Glutamatergic neuron (in vitro differentiated cells): ENCODE measurements around the gene VDAC2. TPM values are rescaled to one million over a fixed set of nuclear protein-coding genes. Genes with fewer than 3 reads are reported as not detected.
"Not testable (repeated sequence)": the region's sequence is repeated elsewhere in the genome, so short reads cannot be mapped to it uniquely, and the experiment has no call there.

Source experiments
- DNase-seq: peaks from one replicate; pipeline ENCODE4 v3.0.0; 2022
- H3K27ac Mint-ChIP-seq: one replicate; pipeline ENCODE4 v1.8.0; 2020; ENCODE audit warnings: mild to moderate bottlenecking, mixed read lengths, inconsistent platforms; ENCODE audit not compliant: unreplicated experiment
- H3K27me3 Mint-ChIP-seq: one replicate; pipeline ENCODE4 v1.8.0; 2020; ENCODE audit warnings: mild to moderate bottlenecking, moderate library complexity, mixed read lengths, inconsistent platforms; ENCODE audit not compliant: unreplicated experiment
- H3K36me3 Mint-ChIP-seq: one replicate; pipeline ENCODE4 v1.8.0; 2020; ENCODE audit warnings: mild to moderate bottlenecking, mixed read lengths, inconsistent platforms; ENCODE audit not compliant: unreplicated experiment
- H3K4me1 Mint-ChIP-seq: one replicate; pipeline ENCODE4 v1.8.0; 2020; ENCODE audit warnings: mild to moderate bottlenecking, low read depth, mixed read lengths, inconsistent platforms; ENCODE audit not compliant: unreplicated experiment
- H3K4me3 Mint-ChIP-seq: one replicate; pipeline ENCODE4 v1.8.0; 2020; ENCODE audit warnings: mild to moderate bottlenecking, mixed read lengths, inconsistent platforms; ENCODE audit not compliant: unreplicated experiment
- H3K9me3 Mint-ChIP-seq: one replicate; pipeline ENCODE4 v1.8.0; 2020; ENCODE audit warnings: mild to moderate bottlenecking, moderate library complexity, mixed read lengths, inconsistent platforms; ENCODE audit not compliant: unreplicated experiment
- total RNA-seq: library from RNA; stranded (reverse); fragmentation: NEBNext Ultra II Directional; extraction: Animal tissue kit (Norgen Biotek cat#: 25700); gene quantifications from one replicate; pipeline ENCODE4 v1.2.1, GENCODE V29; 2021; ENCODE audit not compliant: unreplicated experiment
- TF ChIP-seq, protein P1 (sequence below): fragments of 200-600 bp; sonication (generic); IDR thresholded peaks from one replicate; pipeline ENCODE4 v1.5.0; 2021; ENCODE audit not compliant: partially characterized antibody, unreplicated experiment

Gene VDAC2
- total RNA-seq, 1 donor from 2014 or later: 264 TPM

- no peaks in the 10 kb centered on the region for H3K36me3 Mint-ChIP-seq
- H3K27me3 Mint-ChIP-seq: peaks cover 6% of the 10 kb centered on the region
- H3K27ac Mint-ChIP-seq: peak overlapping the region; percentile 100
- no peak for DNase-seq
- peak overlapping the region; percentile 99 for H3K4me3 Mint-ChIP-seq
- TF ChIP-seq, protein P1, sequence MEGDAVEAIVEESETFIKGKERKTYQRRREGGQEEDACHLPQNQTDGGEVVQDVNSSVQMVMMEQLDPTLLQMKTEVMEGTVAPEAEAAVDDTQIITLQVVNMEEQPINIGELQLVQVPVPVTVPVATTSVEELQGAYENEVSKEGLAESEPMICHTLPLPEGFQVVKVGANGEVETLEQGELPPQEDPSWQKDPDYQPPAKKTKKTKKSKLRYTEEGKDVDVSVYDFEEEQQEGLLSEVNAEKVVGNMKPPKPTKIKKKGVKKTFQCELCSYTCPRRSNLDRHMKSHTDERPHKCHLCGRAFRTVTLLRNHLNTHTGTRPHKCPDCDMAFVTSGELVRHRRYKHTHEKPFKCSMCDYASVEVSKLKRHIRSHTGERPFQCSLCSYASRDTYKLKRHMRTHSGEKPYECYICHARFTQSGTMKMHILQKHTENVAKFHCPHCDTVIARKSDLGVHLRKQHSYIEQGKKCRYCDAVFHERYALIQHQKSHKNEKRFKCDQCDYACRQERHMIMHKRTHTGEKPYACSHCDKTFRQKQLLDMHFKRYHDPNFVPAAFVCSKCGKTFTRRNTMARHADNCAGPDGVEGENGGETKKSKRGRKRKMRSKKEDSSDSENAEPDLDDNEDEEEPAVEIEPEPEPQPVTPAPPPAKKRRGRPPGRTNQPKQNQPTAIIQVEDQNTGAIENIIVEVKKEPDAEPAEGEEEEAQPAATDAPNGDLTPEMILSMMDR: no peak
- H3K4me1 Mint-ChIP-seq: peaks cover 7% of the 10 kb centered on the region
- H3K9me3 Mint-ChIP-seq: peaks cover 8% of the 10 kb centered on the region
Measured at GRCh38 chr10:75209086-75209920, 1.3 kb upstream of the VDAC2 start.

DNA sequence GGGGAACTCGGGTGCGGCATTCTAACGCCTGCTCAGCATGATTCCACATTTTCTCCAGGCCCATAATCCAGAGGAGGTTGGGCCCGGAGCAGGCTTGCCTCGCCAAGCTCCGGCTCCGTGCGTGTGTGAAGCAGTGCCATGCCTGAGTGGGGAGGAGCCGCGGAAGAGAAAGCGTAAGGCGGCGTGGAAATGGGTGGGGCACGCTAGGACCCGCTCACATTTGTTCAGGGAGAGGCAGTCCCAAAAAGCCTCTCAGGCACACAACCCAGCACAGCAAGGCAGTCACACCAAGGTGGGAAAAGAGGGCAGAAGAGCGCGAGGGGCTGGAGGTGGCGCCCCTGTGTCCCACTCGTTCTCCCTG is 695 bp upstream of the VDAC2 start:
- H3K9me3 Mint-ChIP-seq: peaks cover 8% of the 10 kb centered on the region
- TF ChIP-seq, protein P1: no peak
- peaks cover 7% of the 10 kb centered on the region for H3K4me1 Mint-ChIP-seq
- peak overlapping the region; percentile 99 for H3K4me3 Mint-ChIP-seq
- H3K36me3 Mint-ChIP-seq: no peaks in the 10 kb centered on the region
- H3K27me3 Mint-ChIP-seq: peaks cover 6% of the 10 kb centered on the region
- peak overlapping the region; percentile 100 for H3K27ac Mint-ChIP-seq
- DNase-seq: peak; percentile 48

DNA sequence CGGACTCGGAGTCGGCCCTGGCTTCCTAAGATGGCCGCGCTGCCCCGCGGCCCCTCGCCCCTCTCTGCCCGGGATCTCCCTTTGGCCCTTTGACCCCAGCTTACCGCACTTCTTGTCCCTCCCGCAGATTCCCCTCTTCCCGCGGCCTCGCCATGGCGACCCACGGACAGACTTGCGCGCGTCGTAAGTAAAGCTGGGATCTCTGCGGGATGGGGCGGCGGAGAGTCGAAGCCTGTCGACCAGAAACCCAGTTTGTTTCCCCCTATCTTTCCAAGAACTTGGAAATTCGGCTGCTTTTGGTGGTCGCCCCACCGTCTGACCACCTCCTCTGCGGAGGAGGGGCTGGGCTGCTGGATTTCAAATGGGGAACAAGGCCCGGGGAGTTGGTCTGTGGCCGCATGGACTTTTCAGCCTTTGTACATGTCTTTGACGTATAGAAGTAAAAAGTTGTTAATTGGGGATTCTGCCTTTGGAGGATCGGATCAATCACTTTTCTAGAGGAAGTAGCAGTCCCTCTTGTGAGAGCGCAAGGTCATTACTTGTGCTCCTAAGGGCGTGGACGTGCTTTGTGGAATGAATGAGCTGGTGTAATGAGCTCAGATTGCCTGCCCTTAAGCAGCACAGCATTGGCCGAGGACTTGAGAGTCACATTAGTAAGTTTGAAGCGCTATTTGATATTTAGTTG is 553 bp downstream of the VDAC2 start:
- H3K36me3 Mint-ChIP-seq: peaks cover 4% of the 10 kb centered on the region
- peaks cover 7% of the 10 kb centered on the region for H3K4me1 Mint-ChIP-seq
- peaks cover 6% of the 10 kb centered on the region for H3K27me3 Mint-ChIP-seq
- peaks cover 8% of the 10 kb centered on the region for H3K9me3 Mint-ChIP-seq
- peak overlapping the region; percentile 92 for H3K27ac Mint-ChIP-seq
- TF ChIP-seq, protein P1: no peak
- peak overlapping the region; percentile 92 for H3K4me3 Mint-ChIP-seq
- no peak for DNase-seq

DNA sequence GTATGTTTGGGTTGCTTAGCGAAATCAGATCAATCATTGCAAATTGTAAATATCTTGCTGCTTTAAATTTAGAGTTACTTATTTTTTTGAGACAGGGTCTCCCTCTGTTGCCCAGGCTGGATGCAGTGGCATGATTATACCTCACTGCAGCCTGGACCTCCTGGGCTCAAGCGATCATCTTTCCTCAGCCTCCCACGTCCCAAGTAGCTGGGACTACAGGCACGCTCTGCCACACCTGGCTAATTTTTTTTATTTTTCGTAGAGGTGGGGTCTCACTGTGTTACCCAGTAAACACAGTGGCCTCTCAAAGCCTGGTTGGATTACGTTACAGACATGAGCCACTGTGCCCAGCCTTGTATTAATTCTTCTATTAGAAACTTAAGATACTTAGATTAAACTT is 1.7 kb downstream of the VDAC2 start:
- Mint-ChIP-seq H3K9me3 (peaks cover 8% of the 10 kb centered on the region), H3K27ac (peak overlapping the region; percentile 92), H3K4me3 (peak overlapping the region; percentile 92), H3K4me1 (peaks cover 7% of the 10 kb centered on the region), H3K27me3 (peaks cover 6% of the 10 kb centered on the region), H3K36me3 (peaks cover 5% of the 10 kb centered on the region)
- TF ChIP-seq, protein P1: no peak
- no peak for DNase-seq

DNA sequence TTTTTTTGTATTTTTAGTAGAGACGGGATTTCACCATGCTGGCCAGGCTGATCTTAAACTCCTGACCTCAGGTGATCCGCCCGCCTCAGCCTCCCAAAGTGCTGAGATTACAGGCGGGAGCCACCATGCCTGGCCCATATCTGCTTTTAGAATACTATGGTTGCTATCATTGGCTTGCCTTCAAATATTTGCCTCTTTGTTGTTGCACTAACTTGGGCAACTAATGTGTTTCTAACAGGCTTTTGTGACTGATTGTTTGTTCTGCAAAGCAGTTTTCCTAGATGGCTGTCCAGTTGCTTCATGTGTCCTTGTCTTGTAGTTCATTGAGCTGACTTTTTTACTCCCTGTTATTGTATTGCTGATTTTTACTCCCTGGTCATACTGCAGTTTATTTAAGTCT is 9.7 kb downstream of the VDAC2 start:
- Mint-ChIP-seq H3K36me3 (peaks cover 5% of the 10 kb centered on the region), H3K4me3 (no peak overlapping the region), H3K4me1 (peaks cover 6% of the 10 kb centered on the region), H3K27ac (no peak overlapping the region), H3K9me3 (peaks cover 1% of the 10 kb centered on the region), H3K27me3 (peaks cover 2% of the 10 kb centered on the region)
- TF ChIP-seq, protein P1: no peak
- DNase-seq: no peak

GRCh38 chr10:75221492-75221891 is 10.9 kb downstream of the VDAC2 start:
- not testable (repeated sequence) for H3K4me3 Mint-ChIP-seq, H3K4me1 Mint-ChIP-seq, H3K36me3 Mint-ChIP-seq, H3K9me3 Mint-ChIP-seq, DNase-seq, H3K27ac Mint-ChIP-seq, H3K27me3 Mint-ChIP-seq
